ENCODE results near the gene MLXIP. TPM values are rescaled to one million over a fixed set of nuclear protein-coding genes. Genes with fewer than 3 reads are reported as not detected.

Gene MLXIP
- total RNA-seq, 2 experiments from 2014 or later, result 27.5 to 44.7 TPM

GRCh38 chr12:122145505-122146330, 67.2 kb downstream of the MLXIP start:
- H3K9me2 ChIP-seq (ENCODE audit: insufficient read depth, low read length), result no peaks in the 10 kb centered on the region
- H3K36me3 ChIP-seq (ENCODE audit: insufficient read depth, low read length), result peaks cover 16% of the 10 kb centered on the region; the same call in 1 of the 2 replicates
- H3K27ac ChIP-seq (ENCODE audit: low read depth, low read length, poor library complexity, severe bottlenecking), result no peak overlapping the region
- CTCF ChIA-PET (ENCODE audit: unreplicated experiment), result no interaction called here
- no peak overlapping the region for H3K4me2 ChIP-seq (ENCODE audit: low read length)
- DNase-seq (ENCODE audit: low spot score), result no peak
- H3K9me3 ChIP-seq (ENCODE audit: low read length), result no peaks in the 10 kb centered on the region
- H3K4me3 ChIP-seq (ENCODE audit: low read depth, low read length, poor library complexity, severe bottlenecking), result no peak overlapping the region
- H2AFZ ChIP-seq (ENCODE audit: low read length), result no peak overlapping the region
- no peaks in the 10 kb centered on the region for H4K20me1 ChIP-seq (ENCODE audit: insufficient read depth, low read length)
- intact Hi-C loops (cut with micrococcal nuclease; ENCODE audit: unreplicated experiment), result no loop called here
- H3K79me2 ChIP-seq (ENCODE audit: insufficient read depth, low read depth, low read length), result no peaks in the 10 kb centered on the region
- no TSS peak for BruUV-seq (replicated peaks)
- POLR2A ChIA-PET, result interaction anchor here (0.6 to 1.0 kb wide), 2 partner anchors 39 to 179 kb away, joined by 3 read pairs; no protein-coding TSS in a partner anchor
- H3K4me1 ChIP-seq (ENCODE audit: insufficient read depth, low read length, poor library complexity, severe bottlenecking), result no peaks in the 10 kb centered on the region
- TF ChIP-seq CTCF (conservative IDR thresholded peaks at IDR 0.05; ENCODE audit: low read length) (no peak), EZH2phosphoT487 (IDR thresholded peaks at IDR 0.05; ENCODE audit: borderline replicate concordance, low read depth, low read length) (no peak)

DNA sequence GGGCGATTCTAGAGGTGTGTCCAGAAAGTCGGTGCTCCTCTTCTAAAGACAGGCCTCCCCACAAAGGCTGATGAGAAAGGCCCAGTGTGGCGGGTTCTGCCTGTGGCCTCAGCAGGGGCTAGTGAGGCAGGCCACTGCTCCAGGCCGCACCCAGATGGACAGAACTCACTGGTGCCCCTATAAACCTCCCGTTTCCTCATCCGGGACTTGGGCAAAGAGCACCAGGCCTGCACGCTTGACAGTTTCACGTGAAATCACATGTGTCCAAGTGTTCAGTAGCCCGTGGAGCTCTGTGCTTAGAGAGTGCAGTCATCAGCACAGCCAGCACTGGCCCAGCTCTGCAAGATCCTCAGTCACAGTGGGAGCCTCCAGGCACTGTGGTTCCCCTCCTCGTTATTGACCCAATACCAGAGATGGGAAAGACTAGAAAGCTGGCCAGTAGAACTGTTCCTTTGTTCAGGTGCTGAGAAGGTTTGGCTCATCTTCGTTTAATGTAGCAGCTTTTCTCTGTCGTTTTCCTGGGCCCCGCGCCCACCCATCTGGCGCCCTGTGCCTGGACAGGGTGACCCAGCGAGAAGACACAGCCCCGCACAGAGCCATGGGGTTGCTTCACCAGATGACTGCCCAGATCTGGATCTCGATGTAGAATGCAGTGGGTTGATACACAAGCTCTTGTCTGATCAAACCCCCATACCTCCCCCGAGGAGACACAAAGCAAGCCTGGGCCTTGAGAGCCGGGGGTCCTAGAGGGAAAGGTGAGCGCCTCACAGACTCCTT, 69.1 kb downstream of the MLXIP start:
- H3K9me2 ChIP-seq (ENCODE audit: insufficient read depth, low read length), result no peaks in the 10 kb centered on the region
- DNase-seq (ENCODE audit: low spot score), result no peak
- H3K4me3 ChIP-seq (ENCODE audit: low read depth, low read length, poor library complexity, severe bottlenecking), result no peak overlapping the region
- no peak overlapping the region for H3K4me2 ChIP-seq (ENCODE audit: low read length)
- no TSS peak for BruUV-seq (replicated peaks)
- no peaks in the 10 kb centered on the region for H3K79me2 ChIP-seq (ENCODE audit: insufficient read depth, low read depth, low read length)
- TF ChIP-seq EZH2phosphoT487 (IDR thresholded peaks at IDR 0.05; ENCODE audit: borderline replicate concordance, low read depth, low read length) (no peak), CTCF (conservative IDR thresholded peaks at IDR 0.05; ENCODE audit: low read length) (no peak)
- H3K9me3 ChIP-seq (ENCODE audit: low read length), result no peaks in the 10 kb centered on the region
- H2AFZ ChIP-seq (ENCODE audit: low read length), result no peak overlapping the region
- H3K27ac ChIP-seq (ENCODE audit: low read depth, low read length, poor library complexity, severe bottlenecking), result no peak overlapping the region
- H4K20me1 ChIP-seq (ENCODE audit: insufficient read depth, low read length), result no peaks in the 10 kb centered on the region
- ChIA-PET POLR2A (no interaction called here), CTCF (ENCODE audit: unreplicated experiment) (no interaction called here)
- H3K4me1 ChIP-seq (ENCODE audit: insufficient read depth, low read length, poor library complexity, severe bottlenecking), result no peaks in the 10 kb centered on the region
- intact Hi-C loops (cut with micrococcal nuclease; ENCODE audit: unreplicated experiment), result no loop called here
- peaks cover under 1% of the 10 kb centered on the region; the same call in 1 of the 2 replicates for H3K36me3 ChIP-seq (ENCODE audit: insufficient read depth, low read length)

Data from OCI-LY7 (cell line).